ENCODE results near the gene DGAT2L6.
"Not testable (repeated sequence)": the region's sequence is repeated elsewhere in the genome, so short reads cannot be mapped to it uniquely, and the experiment has no call there.

DGAT2L6 gene

GRCh38 chrX:70201732-70202131 is 24.4 kb downstream of the DGAT2L6 start:
- DNase-seq = no peak

GRCh38 chrX:70208479-70208878 is 31.2 kb downstream of the DGAT2L6 start:
- no peak for DNase-seq

DNA sequence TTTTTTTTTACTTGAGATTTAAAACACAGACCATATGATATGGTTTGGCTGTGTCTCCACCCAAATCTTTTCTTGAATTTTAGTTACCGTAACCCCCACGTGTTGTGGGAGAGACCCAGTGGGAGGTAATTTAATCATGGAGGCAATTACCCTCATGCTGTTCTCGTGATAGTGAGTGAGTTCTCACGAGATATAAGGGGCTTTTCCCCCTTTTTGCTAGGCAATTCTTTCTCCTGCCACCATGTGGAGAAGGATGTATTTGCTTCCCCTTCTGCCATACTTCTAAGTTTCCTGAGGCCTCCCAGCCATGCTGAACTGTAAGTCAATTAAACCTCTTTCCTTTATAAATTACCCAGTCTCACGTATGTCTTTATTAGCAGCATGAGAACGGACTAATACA is 32.3 kb downstream of the DGAT2L6 start:
- not testable (repeated sequence) for DNase-seq

DNA sequence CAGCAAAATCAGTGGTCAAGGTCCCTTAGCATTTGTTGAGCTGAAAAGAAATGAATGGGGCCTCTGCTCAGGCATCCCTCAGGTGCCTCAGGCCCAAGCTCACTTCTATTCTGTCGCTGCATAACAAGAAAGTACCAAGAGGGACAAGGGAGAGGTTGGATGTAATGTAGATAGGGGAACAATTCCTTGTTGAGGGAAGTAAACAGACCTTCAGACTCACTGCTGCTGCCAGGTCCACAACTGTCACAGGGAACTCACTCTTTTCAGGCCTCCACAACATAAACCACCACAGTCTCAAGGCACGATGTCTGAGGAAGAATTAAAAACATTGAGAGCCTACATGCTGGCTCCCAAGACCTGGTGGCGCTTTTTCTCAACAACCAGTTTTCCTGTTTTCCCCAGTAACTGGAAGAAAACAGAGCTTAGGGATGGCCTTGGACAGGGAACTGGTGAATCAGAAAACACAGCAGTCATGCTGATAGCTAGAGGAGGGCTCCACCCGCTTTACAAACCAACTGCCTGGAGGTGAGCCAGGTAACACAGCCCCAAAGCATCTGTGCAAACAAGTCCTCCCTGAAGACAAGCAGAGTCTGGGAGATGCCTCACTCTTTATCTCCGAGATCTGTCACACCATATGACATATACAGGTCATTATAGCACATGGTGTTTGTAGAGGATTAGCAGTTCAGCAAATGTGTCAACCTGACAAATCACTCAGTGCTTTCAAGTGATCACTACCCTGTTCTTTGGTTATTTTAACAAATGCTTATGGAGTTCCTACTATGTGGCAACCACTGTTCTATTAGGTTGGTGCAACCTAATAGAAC is 42.9 kb downstream of the DGAT2L6 start:
- DNase-seq = no peak

GRCh38 chrX:70226048-70226447 is 48.8 kb downstream of the DGAT2L6 start:
- no peak for DNase-seq

- DNase-seq = no peak
These were observed 49.4 kb downstream of the DGAT2L6 start for GRCh38 chrX:70226687-70227086.

DNA sequence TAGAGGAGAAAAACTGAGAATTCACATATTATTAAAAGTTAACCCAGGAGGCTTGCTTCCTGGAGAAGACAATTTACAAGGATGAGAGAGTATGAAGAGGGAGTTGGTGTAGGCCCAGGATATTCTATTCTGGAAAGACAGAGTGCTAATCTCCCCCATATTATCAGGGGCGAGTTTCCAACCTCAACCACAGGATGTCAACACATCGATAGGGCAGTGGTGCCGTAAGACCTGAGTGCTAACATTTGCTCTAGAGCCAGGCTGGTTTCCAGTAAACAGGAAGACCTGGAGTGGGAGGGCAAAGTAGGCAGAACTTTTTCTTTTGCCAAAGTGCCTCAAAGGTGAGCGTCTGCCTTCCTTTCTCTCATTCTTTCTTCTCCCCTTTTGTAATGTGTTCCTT is 54.4 kb downstream of the DGAT2L6 start:
- no peak for DNase-seq

GRCh38 chrX:70234355-70234754 is 57.1 kb downstream of the DGAT2L6 start, which contains the start of gene AWAT1:
Gene AWAT1 (plus strand): TSS chrX:70234655. CDS start chrX:70234696, 41 bp downstream.
- no peak for DNase-seq

DNA sequence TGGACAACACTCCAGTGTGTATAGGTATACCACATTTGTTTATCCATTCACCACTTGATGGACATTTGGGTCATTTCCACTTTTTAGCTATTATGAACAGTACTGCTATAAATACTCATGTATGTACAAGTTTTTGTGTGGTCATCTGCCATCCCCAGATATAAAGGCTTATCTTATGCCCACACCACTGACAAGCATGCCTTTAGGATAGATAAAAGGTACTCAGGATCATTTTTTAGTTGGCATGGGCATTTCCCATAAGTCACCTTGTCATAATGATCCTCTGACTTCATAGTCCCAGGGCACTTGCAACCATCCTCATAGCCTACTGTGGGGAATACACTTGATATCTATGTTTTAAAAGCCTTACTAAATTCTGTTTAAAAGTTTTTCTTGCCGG is 63.5 kb downstream of the DGAT2L6 start:
- no peak for DNase-seq

DNA sequence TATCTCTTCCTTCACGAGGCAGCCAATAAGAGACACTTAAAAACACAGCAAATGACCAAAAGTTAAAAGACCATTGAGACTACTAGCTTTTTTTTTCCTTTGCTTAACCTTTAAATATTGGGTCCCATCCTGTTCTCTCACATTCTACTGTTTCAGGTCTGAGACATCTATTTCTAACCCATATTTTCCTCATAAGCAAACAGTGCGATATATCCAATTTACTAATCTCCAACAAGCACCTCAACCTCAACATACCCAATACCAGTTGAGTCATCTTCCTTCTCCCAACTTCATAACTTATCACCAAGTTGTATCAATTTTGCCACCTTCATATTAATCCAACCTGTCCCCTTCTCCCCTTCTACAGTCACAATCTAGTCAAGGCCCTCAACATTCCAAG is 64.2 kb downstream of the DGAT2L6 start:
- no peak for DNase-seq

DNA sequence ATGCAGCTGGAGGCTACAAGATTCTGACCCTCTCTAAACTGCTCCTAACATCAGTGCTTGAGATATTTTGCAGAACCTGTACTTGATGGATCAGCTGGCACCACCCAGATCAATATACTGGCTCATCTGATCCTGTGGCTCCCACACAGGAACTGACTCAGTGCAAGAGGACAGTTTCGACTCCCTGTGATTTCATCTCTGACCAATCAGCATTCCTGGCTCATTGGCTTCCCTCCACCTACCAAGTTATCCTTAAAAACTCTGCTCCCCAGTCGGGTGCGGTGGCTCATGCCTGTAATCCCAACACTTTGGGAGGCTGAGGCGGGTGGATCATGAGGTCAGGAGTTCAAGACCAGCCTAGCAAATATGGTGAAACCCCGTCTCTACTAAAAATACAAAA is 66.3 kb downstream of the DGAT2L6 start:
- not testable (repeated sequence) for DNase-seq

GRCh38 chrX:70244881-70245280 is 67.6 kb downstream of the DGAT2L6 start:
- no peak for DNase-seq

DNA sequence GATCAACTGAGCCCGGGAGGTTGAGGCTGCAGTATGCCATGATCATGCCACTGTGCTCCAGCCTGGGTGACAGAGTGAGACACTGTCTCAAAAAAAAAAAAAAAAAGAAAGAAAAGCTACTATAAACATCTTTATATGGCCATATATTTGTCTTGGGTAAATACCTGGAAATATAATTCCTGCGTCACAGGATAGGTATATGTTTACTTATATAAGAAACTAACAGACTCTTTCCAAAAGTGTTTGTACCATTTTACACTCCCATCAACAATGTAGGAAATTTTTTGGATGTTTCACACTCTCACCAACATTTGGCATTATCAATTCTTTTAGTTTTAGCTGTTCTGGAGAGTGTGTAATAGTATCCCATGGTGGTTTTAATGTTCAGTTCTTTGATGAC is 70.0 kb downstream of the DGAT2L6 start:
- no peak for DNase-seq

DNA sequence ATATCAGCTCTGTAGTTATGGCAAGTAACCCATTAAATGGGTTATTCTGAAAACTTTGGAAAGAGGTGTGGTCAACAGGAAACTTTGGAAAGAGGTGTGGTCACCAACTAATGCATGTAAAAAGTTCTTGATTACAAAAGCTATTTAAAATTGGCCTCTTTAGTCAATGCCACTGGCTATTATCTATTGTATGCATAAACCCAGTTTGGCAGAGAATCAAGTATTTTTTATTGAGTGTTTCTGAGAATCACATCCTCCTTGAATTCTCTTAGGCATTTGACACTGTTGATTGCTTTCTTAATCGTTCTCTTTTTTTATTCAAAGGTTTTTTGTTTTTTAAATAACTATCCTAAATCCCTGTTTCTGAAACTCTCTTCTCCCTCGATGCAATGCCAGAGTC is 75.2 kb downstream of the DGAT2L6 start:
- no peak for DNase-seq

DNA sequence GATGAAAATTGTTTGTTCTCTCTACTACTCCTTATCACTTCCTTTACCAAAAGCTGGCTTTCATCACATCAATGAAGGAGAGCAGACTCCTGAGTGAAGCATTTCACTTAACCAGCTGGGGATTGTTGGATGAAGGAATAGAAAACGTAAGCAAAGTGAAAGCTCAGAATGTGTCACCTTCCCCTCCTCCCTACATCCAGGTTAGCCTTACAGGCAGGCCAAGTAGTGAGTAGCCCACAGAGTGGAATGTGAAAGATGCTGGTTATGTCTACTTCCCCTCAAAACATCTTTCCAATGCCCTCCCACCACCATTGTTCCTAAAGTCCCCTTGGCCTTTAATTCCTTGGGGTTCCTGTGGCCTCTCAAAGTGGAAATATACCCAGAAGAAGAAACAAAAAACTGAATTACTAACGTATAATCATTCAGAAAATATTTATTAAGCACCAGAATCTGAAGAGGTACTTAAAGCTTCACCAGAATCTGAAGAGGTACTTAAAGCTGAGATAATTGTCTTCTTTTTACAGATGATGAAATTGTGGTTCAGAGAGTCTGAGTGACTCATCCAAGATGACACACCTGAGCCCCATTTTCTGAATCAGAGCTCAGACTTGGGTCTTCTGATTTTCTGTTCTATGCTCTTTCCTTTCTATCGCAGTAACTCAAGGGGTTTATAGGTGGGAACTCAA is 76.2 kb downstream of the DGAT2L6 start:
- DNase-seq = no peak

DNA sequence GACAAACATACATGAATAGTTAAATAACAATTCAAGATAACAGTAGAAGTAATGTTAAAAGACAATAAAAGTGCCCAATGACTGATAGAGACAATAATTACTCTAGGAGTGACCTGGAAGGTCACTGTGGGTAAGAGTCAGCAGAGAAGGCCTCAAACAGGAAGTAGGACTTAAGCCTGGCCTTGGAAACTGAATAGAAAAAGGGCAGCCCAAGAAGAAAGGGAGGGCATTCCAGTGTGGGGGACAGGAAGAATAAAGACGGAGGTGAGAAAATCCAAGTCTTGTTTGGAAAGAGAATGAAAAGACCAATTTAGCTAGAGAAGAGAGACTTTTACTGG is 76.7 kb downstream of the DGAT2L6 start:
- DNase-seq = no peak

DNA sequence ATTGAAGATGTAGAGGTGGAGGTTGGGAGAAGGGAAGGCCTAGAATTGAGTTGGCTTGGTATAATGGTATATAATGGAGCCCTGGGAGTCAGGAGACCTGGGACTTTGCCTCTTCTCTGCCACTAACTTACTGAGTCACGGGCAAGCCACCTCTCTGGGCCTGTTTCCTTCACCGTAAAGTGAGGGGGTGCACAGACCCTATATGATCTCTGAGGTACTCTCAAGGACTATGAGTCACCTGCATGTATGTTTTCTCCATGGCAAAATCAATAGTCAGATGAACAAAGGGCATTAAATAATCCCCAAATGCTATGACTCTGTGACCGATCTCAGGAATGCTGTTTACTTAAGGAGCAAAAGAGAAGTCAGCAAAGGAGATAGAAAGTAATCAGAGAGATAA is 77.6 kb downstream of the DGAT2L6 start:
- DNase-seq = no peak

Data from T-helper 9 cell (primary cell).